ENCODE data around the gene REEP6. TPM values are rescaled to one million over a fixed set of nuclear protein-coding genes. Genes with fewer than 3 reads are reported as not detected.

The REEP6 gene
- total RNA-seq, 1 experiment from 2014 or later: 10.5 TPM

DNA sequence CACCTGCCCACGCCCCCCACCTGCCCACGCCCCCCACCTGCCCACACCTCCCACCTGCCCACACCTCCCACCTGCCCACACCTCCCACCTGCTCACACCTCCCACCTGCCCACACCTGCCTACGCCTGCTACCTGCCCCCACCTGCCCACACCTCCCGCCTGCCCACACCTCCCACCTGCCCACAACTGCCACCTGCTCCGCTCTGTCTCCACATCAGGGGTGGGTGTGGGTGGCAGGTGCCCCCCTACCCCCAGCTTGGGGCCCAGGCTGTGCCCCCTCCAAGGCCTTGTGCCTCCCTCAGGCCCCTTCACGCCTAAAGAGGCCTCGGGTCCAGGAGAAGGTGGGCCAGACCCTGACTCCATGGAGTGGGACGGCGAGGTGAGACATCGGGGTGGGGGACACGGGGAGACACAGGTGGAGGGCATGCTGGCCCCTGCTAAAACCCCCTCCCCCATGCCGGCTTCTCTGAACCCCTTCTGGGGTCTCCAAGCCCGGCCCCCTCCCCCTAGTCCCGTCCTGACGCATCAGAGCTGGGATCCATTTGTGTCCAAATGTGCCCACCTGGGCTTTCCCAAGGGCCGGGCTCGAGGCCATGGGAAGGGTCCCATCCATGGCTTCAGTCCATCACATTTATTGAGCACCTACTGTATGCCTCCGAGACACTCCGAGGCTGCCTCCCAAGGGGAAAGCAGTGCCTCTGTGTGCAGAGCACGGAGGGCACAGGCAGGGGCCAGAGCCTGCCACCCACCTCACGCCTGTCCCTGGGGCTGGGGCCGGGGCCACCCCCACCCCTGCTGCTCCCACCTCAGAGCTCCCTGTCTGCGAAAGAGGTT is 37.8 kb downstream of the REEP6 start:
- peaks cover 2% of the 10 kb centered on the region for H3K23me2 ChIP-seq (ENCODE audit: insufficient read length, low read depth, low read length, poor library complexity, severe bottlenecking)

More for the DNA sequence above, 37.8 kb downstream of the REEP6 start:
- H3K23ac ChIP-seq (ENCODE audit: insufficient read length, low read depth, low read length): no peak overlapping the region
- Mint-ChIP-seq H3K36me3 (ENCODE audit: insufficient read depth in 1 of 3, low read depth in 3 of 3) (no peaks in the 10 kb centered on the region), H3K4me3 (no peak overlapping the region), H3K27me3 (ENCODE audit: low read depth) (peaks cover 49% of the 10 kb centered on the region), H3K9me3 (peaks cover 0 to 6% of the 10 kb centered on the region in 2 experiments; a peak in 3 of 5 replicates), H3K27ac (no peak overlapping the region), H3K4me1 (peaks cover 6 to 7% of the 10 kb centered on the region in 2 experiments; a peak in 3 of 4 replicates)
- TF ChIP-seq, protein P1, sequence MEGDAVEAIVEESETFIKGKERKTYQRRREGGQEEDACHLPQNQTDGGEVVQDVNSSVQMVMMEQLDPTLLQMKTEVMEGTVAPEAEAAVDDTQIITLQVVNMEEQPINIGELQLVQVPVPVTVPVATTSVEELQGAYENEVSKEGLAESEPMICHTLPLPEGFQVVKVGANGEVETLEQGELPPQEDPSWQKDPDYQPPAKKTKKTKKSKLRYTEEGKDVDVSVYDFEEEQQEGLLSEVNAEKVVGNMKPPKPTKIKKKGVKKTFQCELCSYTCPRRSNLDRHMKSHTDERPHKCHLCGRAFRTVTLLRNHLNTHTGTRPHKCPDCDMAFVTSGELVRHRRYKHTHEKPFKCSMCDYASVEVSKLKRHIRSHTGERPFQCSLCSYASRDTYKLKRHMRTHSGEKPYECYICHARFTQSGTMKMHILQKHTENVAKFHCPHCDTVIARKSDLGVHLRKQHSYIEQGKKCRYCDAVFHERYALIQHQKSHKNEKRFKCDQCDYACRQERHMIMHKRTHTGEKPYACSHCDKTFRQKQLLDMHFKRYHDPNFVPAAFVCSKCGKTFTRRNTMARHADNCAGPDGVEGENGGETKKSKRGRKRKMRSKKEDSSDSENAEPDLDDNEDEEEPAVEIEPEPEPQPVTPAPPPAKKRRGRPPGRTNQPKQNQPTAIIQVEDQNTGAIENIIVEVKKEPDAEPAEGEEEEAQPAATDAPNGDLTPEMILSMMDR (conservative IDR thresholded peaks at IDR 0.05): no peak
- DNase-seq: no peak
- H2BK20ac ChIP-seq (ENCODE audit: low read depth, low read length, poor library complexity, severe bottlenecking): no peak overlapping the region
- H3T11ph ChIP-seq (ENCODE audit: low read length): no peak overlapping the region
- H3K9ac ChIP-seq (ENCODE audit: extremely low read depth, insufficient read length, low read length): no peak overlapping the region
- H3K27ac ChIP-seq (ENCODE audit: insufficient read length, low read depth, low read length): no peak overlapping the region
- peaks cover 9% of the 10 kb centered on the region; the same call in 1 of the 2 replicates for H3K27me3 ChIP-seq (ENCODE audit: insufficient read depth, low read length)
- H3K56ac ChIP-seq (ENCODE audit: insufficient read length, low read depth, low read length): no peak overlapping the region
- WGBS (ENCODE audit: extremely low coverage, insufficient read length, low lambda C conversion rate): no CpG with 5 or more reads among the region's 23 CpGs
- no peaks in the 10 kb centered on the region for H3K79me2 ChIP-seq (ENCODE audit: insufficient read depth, low read length)
- no peak overlapping the region for H3K14ac ChIP-seq (ENCODE audit: insufficient read depth, low read length)
- no peaks in the 10 kb centered on the region for H3K4me1 ChIP-seq (ENCODE audit: insufficient read depth, low read length)
- no peak overlapping the region for H4K8ac ChIP-seq (replicated peaks; ENCODE audit: insufficient read length, low read depth, low read length)
- no peak overlapping the region for H4K91ac ChIP-seq (ENCODE audit: insufficient read length, low read depth, low read length)
- no peaks in the 10 kb centered on the region for H3K9me3 ChIP-seq (ENCODE audit: control insufficient read depth, low read depth, low read length)
- no peak overlapping the region for H2BK120ac ChIP-seq (ENCODE audit: low read depth, low read length, poor library complexity, severe bottlenecking)
- no peaks in the 10 kb centered on the region for H3K79me1 ChIP-seq (ENCODE audit: insufficient read depth, low read depth, low read length, poor library complexity, severe bottlenecking)
- no peak overlapping the region for H2BK12ac ChIP-seq (ENCODE audit: insufficient read length, low read depth, low read length)
- H4K5ac ChIP-seq (ENCODE audit: insufficient read length, low read depth, low read length): no peak overlapping the region
- no peak overlapping the region for H3K18ac ChIP-seq (ENCODE audit: insufficient read length, low read depth, low read length)
- H4K20me1 ChIP-seq (ENCODE audit: control insufficient read depth, insufficient read depth, insufficient read length): peaks cover 3% of the 10 kb centered on the region
- H2BK5ac ChIP-seq (ENCODE audit: insufficient read length, low read length): no peak overlapping the region
- H3K4me2 ChIP-seq (ENCODE audit: insufficient read depth, insufficient read length, low read length): no peak overlapping the region
- no peak overlapping the region for H2BK15ac ChIP-seq (ENCODE audit: low read depth, low read length)
- H2AK5ac ChIP-seq (ENCODE audit: insufficient read length, low read length): no peak overlapping the region
- H2AFZ ChIP-seq (ENCODE audit: low read length): no peak overlapping the region
- H3K4ac ChIP-seq (ENCODE audit: low read depth, low read length): no peak overlapping the region
